RWPE1 (cell line): ENCODE data around the gene POLR1F.
A peak's percentile ranks its signal among the peaks of the same experiment; 100 is the strongest.

Experiments
- CTCF ChIA-PET: fragments of 350-600 bp; sonication (Branson Sonifier 250); formaldehyde crosslinking; extraction: SDS; loops from one replicate; lab custom pipeline; 2021; lab: Yijun Ruan, JAX
- POLR2A ChIA-PET: fragments of 400-600 bp; formaldehyde crosslinking; extraction: SDS; loops from one replicate; lab custom pipeline; 2020; ENCODE audit warnings: antibody characterized with exemption; ENCODE audit not compliant: low non-redundant PET; lab: Yijun Ruan, JAX
- DNase-seq: peaks from one replicate; pipeline ENCODE4 v3.0.0; 2012; ENCODE audit warnings: low spot score
- H3K27ac ChIP-seq: fragments of 450-650 bp; 2 replicates; pipeline ENCODE4 v1.5.1; 2017
- TF ChIP-seq, protein P1 (sequence below): fragments of 450-650 bp; conservative IDR thresholded peaks from 2 replicates; pipeline ENCODE4 v1.5.1; 2017; ENCODE audit warnings: low read depth, mild to moderate bottlenecking

The POLR1F gene, protein sequence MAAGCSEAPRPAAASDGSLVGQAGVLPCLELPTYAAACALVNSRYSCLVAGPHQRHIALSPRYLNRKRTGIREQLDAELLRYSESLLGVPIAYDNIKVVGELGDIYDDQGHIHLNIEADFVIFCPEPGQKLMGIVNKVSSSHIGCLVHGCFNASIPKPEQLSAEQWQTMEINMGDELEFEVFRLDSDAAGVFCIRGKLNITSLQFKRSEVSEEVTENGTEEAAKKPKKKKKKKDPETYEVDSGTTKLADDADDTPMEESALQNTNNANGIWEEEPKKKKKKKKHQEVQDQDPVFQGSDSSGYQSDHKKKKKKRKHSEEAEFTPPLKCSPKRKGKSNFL

GRCh38 chr7:19708397-19709248 lies at the start of gene POLR1F:
Gene POLR1F (minus strand): TSS chr7:19709037. CDS start chr7:19709016, 21 bp downstream.
- DNase-seq, result peak; percentile 93
- POLR2A ChIA-PET, result no interaction called here
- peak within 1 kb of the TSS; percentile 63 for H3K27ac ChIP-seq
- CTCF ChIA-PET, result interaction anchor here (0.5 to 1.6 kb wide), 12 partner anchors 8 to 1689 kb away, joined by 3 to 11 read pairs (median 4); no protein-coding TSS in a partner anchor
- TF ChIP-seq, protein P1, sequence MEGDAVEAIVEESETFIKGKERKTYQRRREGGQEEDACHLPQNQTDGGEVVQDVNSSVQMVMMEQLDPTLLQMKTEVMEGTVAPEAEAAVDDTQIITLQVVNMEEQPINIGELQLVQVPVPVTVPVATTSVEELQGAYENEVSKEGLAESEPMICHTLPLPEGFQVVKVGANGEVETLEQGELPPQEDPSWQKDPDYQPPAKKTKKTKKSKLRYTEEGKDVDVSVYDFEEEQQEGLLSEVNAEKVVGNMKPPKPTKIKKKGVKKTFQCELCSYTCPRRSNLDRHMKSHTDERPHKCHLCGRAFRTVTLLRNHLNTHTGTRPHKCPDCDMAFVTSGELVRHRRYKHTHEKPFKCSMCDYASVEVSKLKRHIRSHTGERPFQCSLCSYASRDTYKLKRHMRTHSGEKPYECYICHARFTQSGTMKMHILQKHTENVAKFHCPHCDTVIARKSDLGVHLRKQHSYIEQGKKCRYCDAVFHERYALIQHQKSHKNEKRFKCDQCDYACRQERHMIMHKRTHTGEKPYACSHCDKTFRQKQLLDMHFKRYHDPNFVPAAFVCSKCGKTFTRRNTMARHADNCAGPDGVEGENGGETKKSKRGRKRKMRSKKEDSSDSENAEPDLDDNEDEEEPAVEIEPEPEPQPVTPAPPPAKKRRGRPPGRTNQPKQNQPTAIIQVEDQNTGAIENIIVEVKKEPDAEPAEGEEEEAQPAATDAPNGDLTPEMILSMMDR, result peak; percentile 96

GRCh38 chr7:19754521-19755116 lies 45.8 kb upstream of the POLR1F start:
- ChIA-PET POLR2A (no interaction called here), CTCF (interaction anchor here (0.5 to 1.3 kb wide), 23 partner anchors 8 to 1322 kb away, joined by 3 to 7 read pairs (median 3); no protein-coding TSS in a partner anchor)
- DNase-seq, result peak; percentile 8
- TF ChIP-seq, protein P1, result peak; percentile 87
- no peak overlapping the region for H3K27ac ChIP-seq

- CTCF ChIA-PET, result interaction anchor here (1.3 kb wide), 1 partner anchor 421 kb away, joined by 3 read pairs; no protein-coding TSS in a partner anchor
- no peak for DNase-seq
- TF ChIP-seq, protein P1, result no peak
- POLR2A ChIA-PET, result no interaction called here
- H3K27ac ChIP-seq, result no peak overlapping the region
These were observed 43.2 kb upstream of the POLR1F start for GRCh38 chr7:19752020-19752419.

DNA sequence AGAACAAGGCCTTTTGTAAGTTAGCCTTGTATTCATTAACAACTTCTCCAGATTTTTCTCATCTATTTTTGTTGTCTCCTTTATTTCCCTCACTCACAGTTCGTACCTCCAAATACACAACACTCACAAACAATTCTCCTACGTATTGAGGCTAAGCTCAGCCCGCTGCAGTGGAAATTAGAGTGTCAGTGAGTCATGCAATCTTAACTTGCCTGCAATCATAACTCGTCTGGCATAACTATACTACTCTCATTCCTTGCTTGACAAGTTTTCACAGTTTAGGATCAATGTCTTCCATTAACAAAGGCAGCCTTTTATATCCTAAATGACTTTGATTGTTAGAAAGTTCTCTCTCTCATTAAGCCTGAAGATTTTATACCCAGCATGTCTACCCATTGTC lies 40.8 kb upstream of the POLR1F start:
- POLR2A ChIA-PET, result no interaction called here
- peak; percentile 12 for DNase-seq
- CTCF ChIA-PET, result no interaction called here
- TF ChIP-seq, protein P1, result no peak
- H3K27ac ChIP-seq, result no peak overlapping the region

- ChIA-PET CTCF (interaction anchor here (0.5 to 2.2 kb wide), 25 partner anchors 9 to 1028 kb away, joined by 3 to 28 read pairs (median 4); partner anchors contain the start of gene POLR1F), POLR2A (interaction anchor here (0.6 kb wide), 1 partner anchor 211 kb away, joined by 10 read pairs; no protein-coding TSS in a partner anchor)
- TF ChIP-seq, protein P1, result peak; percentile 81
- no peak overlapping the region for H3K27ac ChIP-seq
- DNase-seq, result peak; percentile 36
These were observed 39.0 kb upstream of the POLR1F start for GRCh38 chr7:19747740-19748339.
